Right hindlimb (tissue), 1 donor: Measurements from ENCODE around the gene CAPN10.

Source experiments
- DNase-seq: peaks from one replicate; pipeline ENCODE4 v3.0.0-alpha.2; 2018

CAPN10 gene

GRCh38 chr2:240626531-240627300 is 40.2 kb downstream of the CAPN10 start:
- DNase-seq: no peak

- DNase-seq: no peak
These were observed 41.4 kb downstream of the CAPN10 start for GRCh38 chr2:240627736-240628506.

- no peak for DNase-seq
These were observed 41.9 kb downstream of the CAPN10 start for GRCh38 chr2:240628507-240628807.

- no peak for DNase-seq
These were observed 42.5 kb downstream of the CAPN10 start for GRCh38 chr2:240628808-240629618.

- no peak for DNase-seq
These were observed 43.1 kb downstream of the CAPN10 start for GRCh38 chr2:240629619-240629967.

GRCh38 chr2:240629968-240630770 is 43.6 kb downstream of the CAPN10 start:
- no peak for DNase-seq

- DNase-seq: no peak
These were observed 44.4 kb downstream of the CAPN10 start for GRCh38 chr2:240630771-240631547.

GRCh38 chr2:240631548-240632305 is 45.2 kb downstream of the CAPN10 start:
- no peak for DNase-seq

GRCh38 chr2:240632306-240632721 is 45.8 kb downstream of the CAPN10 start:
- DNase-seq: no peak

- no peak for DNase-seq
These were observed 48.8 kb downstream of the CAPN10 start for GRCh38 chr2:240635121-240635997.

- DNase-seq: no peak
These were observed 49.5 kb downstream of the CAPN10 start for GRCh38 chr2:240635998-240636547.

GRCh38 chr2:240636563-240637115 is 50.1 kb downstream of the CAPN10 start:
- DNase-seq: no peak

GRCh38 chr2:240637116-240637900 is 50.8 kb downstream of the CAPN10 start:
- no peak for DNase-seq

- no peak for DNase-seq
These were observed 51.4 kb downstream of the CAPN10 start for GRCh38 chr2:240637901-240638345.

- peak; percentile 73 for DNase-seq
These were observed 52.1 kb downstream of the CAPN10 start for GRCh38 chr2:240638512-240639160.

- no peak for DNase-seq
These were observed 53.0 kb downstream of the CAPN10 start for GRCh38 chr2:240639566-240639965.

GRCh38 chr2:240640939-240641338 is 54.4 kb downstream of the CAPN10 start:
- no peak for DNase-seq
